ENCODE measurements around the gene UBN1. TPM values are rescaled to one million over a fixed set of nuclear protein-coding genes. Genes with fewer than 3 reads are reported as not detected.

The UBN1 gene
- total RNA-seq, 1 donor from 2014 or later, result 41.9 TPM

- H3K9me3 Mint-ChIP-seq (ENCODE audit: low read depth), result no peaks in the 10 kb centered on the region
- peaks cover 19% of the 10 kb centered on the region for H3K36me3 Mint-ChIP-seq (ENCODE audit: insufficient read depth)
- no peaks in the 10 kb centered on the region for H3K27me3 Mint-ChIP-seq
- peaks cover 23% of the 10 kb centered on the region for H3K4me1 Mint-ChIP-seq (ENCODE audit: low read depth)
- TF ChIP-seq CTCF (IDR thresholded peaks at IDR 0.05; ENCODE audit: unreplicated experiment), result no peak
- no peak for DNase-seq (ENCODE audit: low spot score, unreplicated experiment)
- H3K27ac Mint-ChIP-seq, result peak overlapping the region; percentile 91
- peak overlapping the region; percentile 13 for H3K4me3 Mint-ChIP-seq (ENCODE audit: low read depth)
Observed at GRCh38 chr16:4868026-4868425, 20.7 kb downstream of the UBN1 start.

- Mint-ChIP-seq H3K9me3 (ENCODE audit: low read depth) (no peaks in the 10 kb centered on the region), H3K27me3 (no peaks in the 10 kb centered on the region), H3K4me3 (ENCODE audit: low read depth) (no peak overlapping the region), H3K27ac (peak overlapping the region; percentile 47), H3K4me1 (ENCODE audit: low read depth) (peaks cover 23% of the 10 kb centered on the region), H3K36me3 (ENCODE audit: insufficient read depth) (peaks cover 22% of the 10 kb centered on the region)
- no peak for TF ChIP-seq CTCF (IDR thresholded peaks at IDR 0.05; ENCODE audit: unreplicated experiment)
- DNase-seq (ENCODE audit: low spot score, unreplicated experiment), result no peak
Observed at GRCh38 chr16:4868535-4868934, 21.3 kb downstream of the UBN1 start.

- Mint-ChIP-seq H3K27ac (peak overlapping the region; percentile 22), H3K36me3 (ENCODE audit: insufficient read depth) (peaks cover 22% of the 10 kb centered on the region)
Observed at GRCh38 chr16:4869147-4869805, 22.0 kb downstream of the UBN1 start.

GRCh38 chr16:4870138-4870671 lies 22.9 kb downstream of the UBN1 start:
- peaks cover 27% of the 10 kb centered on the region for H3K36me3 Mint-ChIP-seq (ENCODE audit: insufficient read depth)
- no peak for TF ChIP-seq CTCF (IDR thresholded peaks at IDR 0.05; ENCODE audit: unreplicated experiment)
- H3K4me1 Mint-ChIP-seq (ENCODE audit: low read depth), result peaks cover 23% of the 10 kb centered on the region
- H3K9me3 Mint-ChIP-seq (ENCODE audit: low read depth), result no peaks in the 10 kb centered on the region
- no peaks in the 10 kb centered on the region for H3K27me3 Mint-ChIP-seq
- H3K27ac Mint-ChIP-seq, result no peak overlapping the region
- H3K4me3 Mint-ChIP-seq (ENCODE audit: low read depth), result no peak overlapping the region
- no peak for DNase-seq (ENCODE audit: low spot score, unreplicated experiment)

More at GRCh38 chr16:4869147-4869805, 22.0 kb downstream of the UBN1 start:
- no peaks in the 10 kb centered on the region for H3K27me3 Mint-ChIP-seq
- peaks cover 23% of the 10 kb centered on the region for H3K4me1 Mint-ChIP-seq (ENCODE audit: low read depth)
- no peak for TF ChIP-seq CTCF (IDR thresholded peaks at IDR 0.05; ENCODE audit: unreplicated experiment)
- no peak overlapping the region for H3K4me3 Mint-ChIP-seq (ENCODE audit: low read depth)
- no peak for DNase-seq (ENCODE audit: low spot score, unreplicated experiment)
- H3K9me3 Mint-ChIP-seq (ENCODE audit: low read depth), result no peaks in the 10 kb centered on the region

- Mint-ChIP-seq H3K36me3 (ENCODE audit: insufficient read depth) (peaks cover 28% of the 10 kb centered on the region), H3K27ac (no peak overlapping the region), H3K4me3 (ENCODE audit: low read depth) (no peak overlapping the region)
Observed at GRCh38 chr16:4871071-4871470, 23.8 kb downstream of the UBN1 start.

More at GRCh38 chr16:4871071-4871470, 23.8 kb downstream of the UBN1 start:
- no peaks in the 10 kb centered on the region for H3K9me3 Mint-ChIP-seq (ENCODE audit: low read depth)
- DNase-seq (ENCODE audit: low spot score, unreplicated experiment), result no peak
- peaks cover 23% of the 10 kb centered on the region for H3K4me1 Mint-ChIP-seq (ENCODE audit: low read depth)
- no peaks in the 10 kb centered on the region for H3K27me3 Mint-ChIP-seq
- no peak for TF ChIP-seq CTCF (IDR thresholded peaks at IDR 0.05; ENCODE audit: unreplicated experiment)

Measured in progenitor cell of endocrine pancreas (in vitro differentiated cells).